ENCODE results near the gene FBXO33. TPM values are rescaled to one million over a fixed set of nuclear protein-coding genes. Genes with fewer than 3 reads are reported as not detected.

FBXO33 gene
- total RNA-seq, 4 donors from 2014 or later, result 9.1 to 21.9 (median 12.8) TPM

DNA sequence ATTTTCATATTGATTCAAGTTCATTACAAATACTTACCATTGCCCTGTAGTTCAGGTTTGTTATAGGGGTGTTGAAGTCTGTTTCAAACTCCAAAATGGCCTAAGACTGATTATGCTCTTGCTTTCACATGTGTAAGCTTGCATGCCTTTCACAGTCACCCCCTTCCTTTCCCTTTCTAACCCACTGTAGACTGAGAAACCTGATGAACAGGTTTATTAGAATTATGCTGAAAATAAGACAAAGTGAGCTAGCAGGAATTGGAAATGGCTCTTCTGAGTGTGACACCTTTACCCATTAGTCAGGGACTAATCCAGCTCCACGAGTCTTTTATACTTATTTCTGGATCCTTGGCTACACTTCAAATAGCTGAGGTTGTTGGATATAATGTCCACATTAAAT lies 38.9 kb downstream of the FBXO33 start:
- peaks cover 4 to 29% (median 14%) of the 10 kb centered on the region in 4 donors for H3K36me3 ChIP-seq
- TF ChIP-seq EP300 (IDR thresholded peaks at IDR 0.05) (no peak), POLR2AphosphoS5 (IDR thresholded peaks at IDR 0.05) (no peak), POLR2A (IDR thresholded peaks at IDR 0.05; ENCODE audit: low read depth) (no peak)
- TF ChIP-seq, protein P1, sequence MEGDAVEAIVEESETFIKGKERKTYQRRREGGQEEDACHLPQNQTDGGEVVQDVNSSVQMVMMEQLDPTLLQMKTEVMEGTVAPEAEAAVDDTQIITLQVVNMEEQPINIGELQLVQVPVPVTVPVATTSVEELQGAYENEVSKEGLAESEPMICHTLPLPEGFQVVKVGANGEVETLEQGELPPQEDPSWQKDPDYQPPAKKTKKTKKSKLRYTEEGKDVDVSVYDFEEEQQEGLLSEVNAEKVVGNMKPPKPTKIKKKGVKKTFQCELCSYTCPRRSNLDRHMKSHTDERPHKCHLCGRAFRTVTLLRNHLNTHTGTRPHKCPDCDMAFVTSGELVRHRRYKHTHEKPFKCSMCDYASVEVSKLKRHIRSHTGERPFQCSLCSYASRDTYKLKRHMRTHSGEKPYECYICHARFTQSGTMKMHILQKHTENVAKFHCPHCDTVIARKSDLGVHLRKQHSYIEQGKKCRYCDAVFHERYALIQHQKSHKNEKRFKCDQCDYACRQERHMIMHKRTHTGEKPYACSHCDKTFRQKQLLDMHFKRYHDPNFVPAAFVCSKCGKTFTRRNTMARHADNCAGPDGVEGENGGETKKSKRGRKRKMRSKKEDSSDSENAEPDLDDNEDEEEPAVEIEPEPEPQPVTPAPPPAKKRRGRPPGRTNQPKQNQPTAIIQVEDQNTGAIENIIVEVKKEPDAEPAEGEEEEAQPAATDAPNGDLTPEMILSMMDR (IDR thresholded peaks at IDR 0.05), result no peak
- H3K27ac ChIP-seq (replicated peaks in 1 of 4), result no peak overlapping the region
- no peaks in the 10 kb centered on the region for H3K27me3 ChIP-seq
- 38% methylated on average over 1 of the region's 1 CpG for WGBS
- intact Hi-C loops (cut with DNase I), result no loop called here
- DNase-seq (ENCODE audit: extremely low spot score), result no peak
- H3K9me3 ChIP-seq, result no peaks in the 10 kb centered on the region
- no peaks in the 10 kb centered on the region for H3K4me1 ChIP-seq
- no peak overlapping the region for H3K4me3 ChIP-seq

GRCh38 chr14:39384177-39384576 lies 48.1 kb downstream of the FBXO33 start:
- no peak for DNase-seq (ENCODE audit: extremely low spot score)
- TF ChIP-seq, protein P1 (IDR thresholded peaks at IDR 0.05), result no peak
- TF ChIP-seq EP300 (IDR thresholded peaks at IDR 0.05), result no peak
- TF ChIP-seq POLR2A (IDR thresholded peaks at IDR 0.05; ENCODE audit: low read depth), result no peak
- TF ChIP-seq POLR2AphosphoS5 (IDR thresholded peaks at IDR 0.05), result no peak
- H3K9me3 ChIP-seq, result no peaks in the 10 kb centered on the region
- H3K27ac ChIP-seq (replicated peaks in 1 of 4), result no peak overlapping the region
- intact Hi-C loops (cut with DNase I), result no loop called here
- H3K4me1 ChIP-seq, result peaks cover 0 to 2% (median 0%) of the 10 kb centered on the region in 4 donors
- H3K4me3 ChIP-seq, result no peak overlapping the region
- H3K27me3 ChIP-seq, result no peaks in the 10 kb centered on the region
- H3K36me3 ChIP-seq, result peaks cover 0 to 10% (median 0%) of the 10 kb centered on the region in 4 donors
- 82% methylated on average over 4 of the region's 4 CpGs for WGBS

- WGBS, result 94% methylated on average over 1 of the region's 1 CpG
- no peak for DNase-seq (ENCODE audit: extremely low spot score)
- Histone ChIP-seq H3K27me3 (no peaks in the 10 kb centered on the region), H3K27ac (replicated peaks in 1 of 4) (no peak overlapping the region), H3K9me3 (no peaks in the 10 kb centered on the region), H3K4me1 (peaks cover 0 to 2% (median 0%) of the 10 kb centered on the region in 4 donors), H3K4me3 (no peak overlapping the region), H3K36me3 (peaks cover 0 to 10% (median 0%) of the 10 kb centered on the region in 4 donors)
- TF ChIP-seq, protein P1 (IDR thresholded peaks at IDR 0.05), result no peak
- no peak for TF ChIP-seq EP300 (IDR thresholded peaks at IDR 0.05)
- TF ChIP-seq POLR2A (IDR thresholded peaks at IDR 0.05; ENCODE audit: low read depth), result no peak
- TF ChIP-seq POLR2AphosphoS5 (IDR thresholded peaks at IDR 0.05), result no peak
- intact Hi-C loops (cut with DNase I), result no loop called here
Observed at GRCh38 chr14:39383741-39384140, 48.5 kb downstream of the FBXO33 start.

- intact Hi-C loops (cut with DNase I), result no loop called here
- TF ChIP-seq EP300 (IDR thresholded peaks at IDR 0.05), result no peak
- TF ChIP-seq POLR2A (IDR thresholded peaks at IDR 0.05; ENCODE audit: low read depth), result no peak
- TF ChIP-seq, protein P1 (IDR thresholded peaks at IDR 0.05), result no peak
- no peak for TF ChIP-seq POLR2AphosphoS5 (IDR thresholded peaks at IDR 0.05)
- no peak for DNase-seq (ENCODE audit: extremely low spot score)
- Histone ChIP-seq H3K27ac (replicated peaks in 1 of 4) (no peak overlapping the region), H3K4me3 (no peak overlapping the region), H3K4me1 (peaks cover 0 to 2% (median 0%) of the 10 kb centered on the region in 4 donors), H3K27me3 (no peaks in the 10 kb centered on the region), H3K36me3 (peaks cover 0 to 10% (median 0%) of the 10 kb centered on the region in 4 donors), H3K9me3 (no peaks in the 10 kb centered on the region)
- 96% methylated on average over 1 of the region's 1 CpG for WGBS
Observed at GRCh38 chr14:39383026-39383660, 49.1 kb downstream of the FBXO33 start.
